ENCODE results near the gene C13orf46. TPM values are rescaled to one million over a fixed set of nuclear protein-coding genes. Genes with fewer than 3 reads are reported as not detected.

The C13orf46 gene
- total RNA-seq = 0.15 TPM in 1 of 2 replicates, not detected in the other

DNA sequence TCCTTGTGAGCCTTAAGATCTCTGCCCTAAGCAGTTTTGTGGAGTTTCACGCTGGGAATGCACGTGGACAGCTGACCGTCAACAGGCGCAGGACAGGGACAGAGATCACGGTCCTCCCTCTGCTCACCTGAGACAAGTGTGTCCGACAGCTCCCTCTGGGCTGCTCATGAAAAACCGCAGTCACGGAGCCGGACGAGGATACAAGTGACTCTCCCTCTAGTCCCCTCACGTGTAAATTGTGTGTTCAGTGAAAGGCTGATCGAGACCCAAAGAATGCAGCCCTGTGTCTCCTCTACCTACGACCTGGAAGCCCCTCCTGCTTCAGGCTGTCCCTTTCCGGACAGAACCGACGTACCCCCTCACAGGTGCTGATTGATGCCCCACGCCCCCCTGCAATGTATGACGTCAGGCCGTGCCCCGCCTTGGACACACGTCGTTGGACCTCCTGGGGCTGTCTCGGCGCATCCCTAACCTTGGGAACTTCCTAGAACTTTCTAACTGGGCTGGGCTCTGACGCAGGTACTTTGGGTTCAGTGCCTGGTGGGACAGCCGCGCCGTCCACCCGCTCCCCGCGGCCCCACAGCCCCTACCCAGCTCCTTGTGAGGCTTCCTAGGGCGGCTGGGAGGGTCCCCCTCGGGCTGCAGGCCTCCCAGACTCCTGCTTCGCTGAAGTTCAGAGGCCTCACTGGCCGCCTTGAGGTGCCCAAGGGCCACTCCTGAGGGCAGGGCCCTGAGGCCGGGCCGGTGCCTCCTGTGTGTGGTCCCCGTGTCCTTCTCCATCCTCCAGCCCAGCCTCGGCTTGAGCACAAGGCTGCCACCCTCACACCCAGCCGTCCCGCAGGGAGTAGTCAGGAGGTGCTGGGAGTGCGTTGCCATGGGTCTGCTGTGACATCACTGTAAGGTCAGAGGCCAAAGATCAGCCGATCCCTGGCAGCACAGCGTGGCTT lies at the start of gene C13orf46:
TSS of gene C13orf46 (minus strand) at position 859 of the 947 bp plus-strand sequence. CDS start at position 780, 79 bp downstream.

Other genes with a start within 250 kb of the C13orf46 start
- under 0.01 TPM in 1 of 2 replicates, not detected in the other for gene TMEM255B, start 214.8 kb downstream of the C13orf46 start, total RNA-seq
- 85.5 and 89.2 TPM in 2 replicates for gene GAS6, start 110.0 kb downstream of the C13orf46 start, total RNA-seq
- 25.2 and 26.2 TPM in 2 replicates for gene RASA3, start 158.5 kb upstream of the C13orf46 start, total RNA-seq
- gene CFAP97D2, start 205.2 kb upstream of the C13orf46 start, total RNA-seq = not detected in 2 replicates